HL-60/S4 treated with phorbol 12-myristate 13-acetate at 8.2 ng/mL for 4 days and 3 days (cell line): ENCODE results near the gene MCEMP1.
"Not testable (repeated sequence)": the region's sequence is repeated elsewhere in the genome, so short reads cannot be mapped to it uniquely, and the experiment has no call there.

Source experiments
- in situ Hi-C: fragments of 300-500 bp; cut with MboI; formaldehyde crosslinking; loops from 2 replicates; pipeline ENCODE4 v1.15.0; 2022; ENCODE audit warnings: low sequenced_read_pairs

MCEMP1 gene

DNA sequence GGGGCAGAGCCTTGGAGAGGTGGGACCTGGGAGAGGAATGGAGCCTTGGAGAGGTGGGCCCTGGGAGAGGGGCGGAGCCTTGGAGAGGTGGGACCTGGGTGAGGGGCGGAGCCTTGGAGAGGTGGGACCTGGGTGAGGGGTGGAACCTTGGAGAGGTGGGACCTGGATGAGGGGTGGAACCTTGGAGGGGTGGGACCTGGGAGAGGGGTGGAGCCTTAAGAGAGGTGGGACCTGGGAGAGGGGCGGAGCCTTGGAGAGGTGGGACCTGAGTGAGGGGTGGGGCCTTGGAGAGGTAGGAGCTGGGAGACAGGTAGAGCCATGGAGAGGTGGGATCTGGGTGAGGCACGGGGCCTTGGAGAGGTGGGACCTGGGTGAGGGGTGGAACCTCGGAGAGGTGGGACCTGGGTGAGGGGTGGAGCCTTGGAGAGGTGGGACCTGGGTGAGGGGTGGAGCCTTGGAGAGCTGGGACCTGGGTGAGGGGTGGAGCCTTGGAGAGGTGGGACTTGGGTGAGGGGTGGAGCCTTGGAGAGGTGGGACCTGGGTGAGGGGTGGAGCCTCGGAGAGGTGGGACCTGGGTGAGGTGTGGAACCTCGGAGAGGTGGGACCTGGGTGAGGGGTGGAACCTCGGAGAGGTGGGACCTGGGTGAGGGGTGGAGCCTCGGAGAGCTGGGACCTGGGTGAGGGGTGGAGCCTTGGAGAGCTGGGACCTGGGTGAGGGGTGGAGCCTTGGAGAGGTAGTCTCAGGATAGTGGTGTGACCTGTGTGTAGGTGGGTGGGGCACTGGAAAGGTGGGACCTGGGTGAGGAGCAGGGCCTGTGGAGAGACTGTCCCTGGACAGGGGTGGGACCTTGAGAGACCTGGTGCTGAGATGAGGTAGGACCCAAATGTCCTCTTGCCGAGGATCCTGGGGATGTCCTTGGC is 33.0 kb upstream of the MCEMP1 start:
- in situ Hi-C loops, result not testable (repeated sequence)

DNA sequence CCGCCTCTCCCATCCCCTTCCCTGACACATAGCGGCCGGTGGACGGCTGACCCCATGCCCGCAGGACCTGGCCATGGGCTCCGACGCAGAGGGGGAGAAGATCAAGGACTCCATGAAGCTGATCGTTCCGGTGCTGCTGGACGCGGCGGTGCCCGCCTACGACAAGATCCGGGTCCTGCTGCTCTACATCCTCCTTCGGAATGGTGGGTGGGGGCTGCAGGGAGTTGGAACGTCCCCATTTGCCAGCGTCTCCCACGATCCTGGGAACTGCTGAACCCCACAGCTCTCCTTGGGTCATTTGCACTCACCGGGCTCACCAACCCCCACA is 32.4 kb upstream of the MCEMP1 start:
- in situ Hi-C loops, result no loop called here

DNA sequence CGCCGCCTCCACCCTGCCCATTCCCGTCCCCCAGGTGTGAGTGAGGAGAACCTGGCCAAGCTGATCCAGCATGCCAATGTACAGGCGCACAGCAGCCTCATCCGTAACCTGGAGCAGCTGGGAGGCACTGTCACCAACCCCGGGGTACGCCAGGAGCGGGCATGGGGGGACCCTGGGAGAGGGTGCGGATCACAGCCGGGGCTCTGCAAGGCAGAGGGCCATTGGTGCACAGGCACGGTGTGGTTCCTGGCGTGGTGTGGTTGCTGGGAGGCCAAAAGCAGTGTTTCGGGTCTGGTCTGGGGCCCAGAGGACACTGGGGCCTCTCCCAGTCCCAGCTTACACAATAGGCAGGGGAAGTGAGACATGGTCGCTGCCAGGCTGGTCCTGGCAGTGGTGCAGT is 31.7 kb upstream of the MCEMP1 start:
- in situ Hi-C loops, result no loop called here

DNA sequence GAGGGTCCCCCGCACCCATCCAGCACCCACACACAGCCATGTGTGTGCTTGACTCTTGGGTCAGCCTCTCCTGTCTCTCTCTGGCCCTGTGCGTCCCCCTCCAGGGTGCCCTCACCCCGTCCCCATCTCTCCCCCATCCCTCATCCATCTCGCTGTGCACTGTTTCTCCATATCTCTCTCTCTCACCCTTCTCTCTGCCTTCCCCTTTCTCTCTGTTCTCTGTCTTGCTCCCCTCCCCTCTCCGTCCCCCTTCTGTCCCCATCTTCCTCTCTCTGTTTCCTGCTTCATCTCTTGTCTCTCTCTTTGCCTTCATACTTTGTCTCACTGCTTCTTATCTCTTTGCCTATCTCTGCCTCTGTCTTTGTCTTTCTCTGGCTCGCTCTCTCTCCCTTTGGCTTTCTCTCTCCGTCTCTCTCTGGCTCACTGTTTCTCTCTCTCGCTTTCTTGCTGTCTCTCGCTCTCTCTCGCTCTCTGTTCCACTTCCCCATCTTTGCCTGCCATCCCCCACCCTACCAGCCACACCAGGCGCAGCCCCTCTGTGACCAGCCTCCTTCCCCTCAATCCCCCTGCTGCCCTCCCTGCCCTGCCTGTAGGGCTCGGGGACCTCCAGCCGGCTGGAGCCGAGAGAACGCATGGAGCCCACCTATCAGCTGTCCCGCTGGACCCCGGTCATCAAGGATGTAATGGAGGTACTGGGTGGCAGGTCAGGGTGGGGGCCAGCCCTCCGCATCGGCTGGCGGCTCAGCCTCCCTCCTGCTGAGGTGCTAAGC is 31.0 kb upstream of the MCEMP1 start:
- in situ Hi-C loops, result no loop called here

DNA sequence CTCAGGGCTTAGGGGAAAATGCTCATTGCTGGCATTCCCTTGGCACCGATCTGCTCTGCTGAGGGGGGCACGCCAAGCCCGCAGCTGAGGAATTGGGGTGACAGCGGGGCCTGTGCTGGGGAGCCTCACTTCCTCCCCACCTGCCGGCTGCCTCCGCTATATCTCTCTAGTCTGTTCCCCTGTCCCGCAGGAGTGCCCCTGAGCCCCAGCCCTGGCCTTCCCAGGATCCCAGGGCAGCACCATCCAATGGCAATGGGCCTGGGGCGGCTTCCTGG is 30.5 kb upstream of the MCEMP1 start:
- in situ Hi-C loops, result no loop called here

DNA sequence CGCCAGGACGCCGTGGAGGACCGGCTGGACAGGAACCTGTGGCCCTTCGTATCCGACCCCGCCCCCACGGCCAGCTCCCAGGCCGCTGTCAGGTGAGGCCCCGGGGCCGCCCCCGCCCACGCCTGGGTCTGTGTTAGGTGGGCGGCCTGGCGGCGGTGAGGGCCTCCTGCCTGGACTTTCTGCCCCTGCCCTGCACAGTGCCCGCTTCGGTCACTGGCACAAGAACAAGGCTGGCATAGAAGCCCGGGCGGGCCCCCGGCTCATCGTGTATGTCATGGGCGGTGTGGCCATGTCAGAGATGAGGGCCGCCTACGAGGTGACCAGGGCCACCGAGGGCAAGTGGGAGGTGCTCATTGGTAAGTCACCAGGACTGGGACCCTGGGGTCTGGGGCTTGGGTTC is 29.7 kb upstream of the MCEMP1 start:
- in situ Hi-C loops, result no loop called here

DNA sequence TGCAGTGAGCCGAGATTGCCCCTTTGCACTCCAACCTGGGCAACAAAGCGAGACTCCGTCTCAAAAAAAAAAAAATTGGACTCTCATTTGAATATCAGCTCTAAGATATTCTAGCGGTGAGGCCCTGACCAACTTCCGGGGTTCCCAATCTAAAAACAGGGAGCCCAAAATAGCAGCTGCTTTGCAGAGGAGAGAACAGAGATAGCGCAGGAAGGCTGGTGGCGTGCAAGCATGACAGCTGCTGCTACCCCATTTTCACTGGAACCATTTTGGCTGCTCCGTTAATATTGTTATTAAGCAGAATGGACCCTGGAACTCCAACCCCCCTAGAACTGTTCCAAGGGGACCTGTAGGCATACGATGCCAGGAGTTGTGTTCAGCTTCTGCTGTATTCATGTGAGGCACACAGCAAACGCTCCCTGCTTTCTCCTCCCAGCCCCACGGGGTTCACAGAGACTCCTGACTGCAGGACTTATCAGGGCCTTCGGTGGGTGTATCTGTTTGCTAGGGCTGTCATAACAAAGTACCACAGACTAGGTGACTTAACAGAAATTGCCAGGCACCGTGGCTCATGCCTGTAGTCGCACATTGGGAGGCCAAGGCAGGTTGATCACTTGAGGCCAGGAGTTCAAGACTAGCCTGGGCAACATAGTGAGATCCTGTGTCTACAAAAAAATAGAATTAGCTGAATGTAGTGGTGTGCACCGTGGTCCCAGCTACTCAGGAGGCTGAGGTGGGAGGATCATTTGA is 28.4 kb upstream of the MCEMP1 start:
- in situ Hi-C loops, result no loop called here

DNA sequence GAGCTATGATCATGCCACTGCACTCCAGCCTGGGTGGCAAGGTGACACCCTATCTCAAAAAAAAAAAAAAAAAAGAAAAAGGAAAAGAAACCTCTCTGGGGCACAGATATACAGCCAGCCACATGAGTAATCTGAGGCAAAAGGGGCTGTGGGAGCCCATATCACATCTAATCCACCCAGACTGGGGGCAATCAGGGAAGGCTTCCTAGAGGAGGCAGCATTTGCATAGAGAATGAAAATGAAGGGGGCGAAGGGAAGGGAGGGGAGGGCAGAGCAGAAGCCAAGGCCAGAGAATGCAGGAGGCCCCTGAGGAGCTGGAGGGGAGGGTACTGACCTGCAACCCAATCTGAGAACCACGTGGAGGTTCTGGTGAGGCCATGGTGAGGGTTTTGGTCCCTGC is 26.7 kb upstream of the MCEMP1 start:
- in situ Hi-C loops, result no loop called here

DNA sequence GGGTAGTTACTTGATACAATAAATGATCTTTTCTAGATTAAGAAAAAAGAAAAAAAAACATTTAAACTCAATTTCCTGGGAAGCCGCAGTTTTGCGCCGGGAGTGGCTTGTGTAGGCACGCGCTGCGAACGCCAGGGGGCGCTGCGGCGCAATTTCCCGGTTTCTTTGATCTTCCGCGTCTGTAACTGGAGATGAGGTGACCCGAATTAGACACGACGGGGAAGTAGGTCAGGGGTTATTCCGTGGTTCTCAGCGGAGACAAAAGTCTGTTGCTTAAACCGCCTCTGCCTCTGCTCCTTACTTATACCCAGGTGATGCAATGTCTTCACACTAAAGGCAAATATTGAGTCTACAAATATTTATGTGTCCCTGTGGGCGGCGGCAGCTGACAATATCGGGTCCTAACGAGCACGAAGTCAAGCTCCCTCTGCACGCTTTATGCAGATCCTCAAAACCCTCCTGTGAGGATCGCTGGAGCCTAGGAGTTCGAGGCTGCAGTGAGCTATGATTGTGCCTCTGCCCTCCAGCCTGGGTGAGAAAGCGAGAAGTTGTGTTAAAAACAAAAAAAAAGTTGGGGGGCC is 24.7 kb upstream of the MCEMP1 start:
- in situ Hi-C loops, result no loop called here

DNA sequence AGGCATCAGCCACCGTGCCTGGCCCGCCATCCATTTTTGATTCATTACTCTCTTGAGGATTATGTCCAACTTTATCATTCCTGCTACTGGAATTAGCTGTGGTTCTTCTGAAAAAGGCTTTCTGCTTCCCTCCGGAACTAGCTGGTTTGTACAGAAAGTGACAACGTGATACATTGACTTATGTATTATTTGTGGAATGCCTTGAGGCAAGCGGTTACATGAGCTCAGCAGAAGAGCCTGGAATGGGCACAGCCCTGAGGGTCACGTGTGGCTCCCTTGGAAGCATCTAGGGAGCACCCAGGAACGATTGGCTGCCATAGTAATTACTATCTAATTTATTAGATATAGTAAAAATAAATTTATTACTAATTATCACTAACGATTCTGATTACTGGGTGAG is 22.5 kb upstream of the MCEMP1 start:
- in situ Hi-C loops, result no loop called here

DNA sequence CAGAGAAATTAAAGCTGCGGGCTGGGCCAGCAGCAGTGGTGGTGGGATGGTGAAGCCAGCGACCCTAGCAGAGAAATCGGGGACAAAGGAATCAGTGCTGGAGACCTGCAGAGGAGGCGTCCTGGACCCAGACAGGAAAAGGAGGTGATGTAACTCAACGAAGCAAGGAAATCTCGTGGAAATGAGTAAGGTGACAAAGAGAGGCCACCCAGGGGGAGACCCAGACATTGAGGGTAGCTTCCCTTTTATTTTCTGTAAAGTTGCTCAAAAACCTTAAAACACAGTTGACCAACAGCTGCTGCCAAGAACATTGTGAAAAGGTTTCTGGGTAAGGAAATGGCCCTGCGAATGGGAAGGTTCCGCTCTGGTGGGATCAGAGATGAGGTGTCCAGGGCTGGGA is 21.3 kb upstream of the MCEMP1 start:
- in situ Hi-C loops, result no loop called here

DNA sequence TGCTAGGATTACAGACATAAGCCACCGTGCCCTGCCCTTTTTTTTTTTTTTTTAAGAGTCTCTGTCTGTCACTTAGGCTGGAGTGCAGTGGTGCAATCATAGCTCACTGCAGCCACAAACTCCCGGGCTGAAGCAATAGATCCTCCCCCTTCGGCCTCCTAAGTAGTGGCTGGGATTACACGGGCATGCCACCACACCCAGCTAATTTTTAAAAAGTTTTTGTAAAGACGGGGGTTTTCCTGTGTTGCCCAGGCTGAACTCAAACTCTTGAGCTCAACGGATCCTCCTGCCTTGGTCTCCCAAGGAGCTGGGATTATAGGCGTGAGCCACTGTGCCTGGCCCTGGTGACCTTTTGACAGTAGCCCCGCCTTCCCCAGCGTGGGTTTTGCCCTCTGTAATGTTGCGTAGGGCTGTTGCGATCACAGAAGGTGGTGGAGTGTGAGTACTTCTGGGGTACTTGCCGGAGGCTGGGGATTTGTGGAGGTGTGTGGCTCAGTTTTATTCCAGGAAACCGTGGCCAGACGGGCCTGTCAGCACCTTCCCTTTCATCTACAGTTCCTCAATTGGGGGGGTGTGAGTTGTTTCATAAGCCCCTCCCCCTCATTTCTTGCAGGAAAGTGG is 19.6 kb upstream of the MCEMP1 start:
- in situ Hi-C loops, result no loop called here

DNA sequence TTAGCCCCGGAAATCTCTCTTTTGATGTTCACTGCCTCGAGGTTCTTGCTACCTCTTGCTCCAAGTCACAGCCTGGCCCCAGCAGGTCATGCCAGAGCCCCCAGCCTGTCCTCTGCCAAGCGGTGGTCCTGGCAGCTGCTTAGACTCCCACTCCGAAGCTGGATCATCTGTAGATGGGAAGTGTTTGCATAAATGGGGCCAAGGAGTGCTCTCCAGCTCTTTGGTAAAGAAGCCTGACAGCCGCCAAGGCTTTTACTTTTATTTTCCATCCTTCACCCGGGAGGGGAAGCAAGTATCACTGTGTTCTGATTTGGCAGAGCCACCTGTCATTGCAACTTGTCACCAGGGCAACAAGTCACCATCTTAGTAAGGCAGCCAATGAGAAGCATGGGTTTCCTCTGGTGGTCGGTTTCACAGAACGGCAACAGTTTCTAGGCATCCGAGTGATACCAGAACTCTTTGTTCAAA is 18.6 kb upstream of the MCEMP1 start:
- in situ Hi-C loops, result no loop called here

DNA sequence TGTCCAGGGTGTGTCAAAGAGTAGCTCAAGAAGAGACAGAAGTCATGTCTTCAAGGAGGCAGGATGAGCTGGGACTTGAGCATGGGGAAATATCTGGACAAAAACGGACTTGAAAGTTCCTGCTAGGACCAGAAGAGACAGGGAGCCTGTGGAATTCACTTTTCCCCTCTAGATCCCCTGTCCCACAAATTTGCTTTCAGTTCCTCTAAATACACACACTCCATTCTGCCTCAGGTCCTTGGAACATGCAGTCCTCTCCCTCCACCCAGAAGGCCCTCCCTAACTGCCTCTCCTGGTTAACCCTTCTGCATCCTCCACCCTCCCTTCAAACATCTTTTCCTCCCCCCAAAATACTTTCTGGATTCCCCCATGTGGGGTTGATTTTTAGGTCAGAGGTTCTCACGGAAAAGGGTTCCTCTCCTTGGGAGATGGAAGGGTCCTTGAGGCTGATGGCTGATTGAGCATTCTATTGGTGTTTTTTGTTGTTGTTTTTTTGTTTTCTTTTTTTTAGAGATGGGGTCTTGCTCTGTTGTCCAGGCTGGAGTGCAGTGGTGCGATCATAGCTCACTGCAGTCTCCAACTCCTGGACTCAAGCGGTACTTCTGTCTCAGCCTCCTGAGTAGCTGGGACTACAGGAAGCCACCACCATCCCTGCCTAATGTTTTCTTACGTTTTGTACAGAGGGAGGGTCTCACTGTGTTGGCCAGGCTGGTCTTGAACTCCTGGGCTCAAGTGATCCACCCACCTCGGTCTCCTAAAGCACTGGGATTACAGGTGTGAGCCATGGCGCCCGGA is 14.9 kb upstream of the MCEMP1 start:
- in situ Hi-C loops, result no loop called here

DNA sequence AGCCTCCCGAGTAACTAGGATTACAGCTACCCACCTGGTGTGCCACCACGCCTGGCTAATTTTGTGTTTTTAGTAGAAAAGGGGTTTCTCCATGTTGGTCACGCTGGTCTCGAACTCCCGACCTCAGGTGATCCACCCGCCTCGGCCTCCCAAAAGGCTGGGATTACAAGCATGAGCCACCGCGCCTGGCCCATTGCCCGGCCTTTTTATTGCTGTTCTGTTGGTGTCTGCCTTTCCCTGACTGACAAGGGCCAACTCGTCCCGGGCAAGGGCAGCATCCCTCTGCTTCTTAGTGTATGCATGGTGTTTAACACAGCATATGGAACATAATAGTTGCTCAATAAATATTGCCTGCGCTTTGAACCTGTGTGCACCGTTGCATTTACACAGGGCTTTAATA is 14.2 kb upstream of the MCEMP1 start:
- in situ Hi-C loops, result no loop called here

DNA sequence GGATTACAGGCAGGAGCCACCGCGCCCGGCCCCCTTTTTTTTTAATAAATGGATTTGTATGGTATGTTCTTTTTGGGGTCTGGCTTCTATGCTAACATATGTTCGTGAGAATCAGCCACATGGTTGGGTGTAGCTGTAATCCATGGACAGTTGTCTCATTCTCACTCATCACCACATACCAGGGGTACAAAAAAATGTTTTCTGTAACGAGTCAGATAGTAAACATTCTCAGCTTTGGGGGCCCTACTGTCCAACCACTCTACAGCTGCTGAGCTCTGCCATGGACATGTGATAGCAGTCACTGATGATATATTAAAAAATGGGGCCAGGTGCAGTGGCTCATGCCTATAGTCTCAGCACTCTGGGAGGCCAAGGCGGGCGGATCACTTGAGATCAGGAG is 13.2 kb upstream of the MCEMP1 start:
- in situ Hi-C loops, result no loop called here

DNA sequence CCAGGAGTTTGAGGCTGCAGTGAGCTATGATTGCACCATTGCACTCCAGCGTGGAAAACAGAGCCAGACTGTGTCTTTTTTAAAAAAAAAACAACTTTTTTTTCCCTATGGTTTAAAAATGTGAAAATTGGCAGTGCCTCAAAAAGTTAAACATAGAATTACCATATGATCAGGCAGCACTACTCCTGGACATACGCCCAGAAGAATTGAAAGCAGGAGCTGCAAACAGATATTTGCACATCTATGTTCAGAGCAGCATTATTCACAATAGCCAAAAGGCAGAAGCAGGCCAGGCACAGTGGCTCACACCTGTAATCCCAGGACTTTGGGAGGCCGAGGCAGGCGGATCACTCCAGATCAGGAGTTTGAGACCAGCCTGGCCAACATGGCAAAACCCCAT is 11.8 kb upstream of the MCEMP1 start:
- in situ Hi-C loops, result no loop called here

DNA sequence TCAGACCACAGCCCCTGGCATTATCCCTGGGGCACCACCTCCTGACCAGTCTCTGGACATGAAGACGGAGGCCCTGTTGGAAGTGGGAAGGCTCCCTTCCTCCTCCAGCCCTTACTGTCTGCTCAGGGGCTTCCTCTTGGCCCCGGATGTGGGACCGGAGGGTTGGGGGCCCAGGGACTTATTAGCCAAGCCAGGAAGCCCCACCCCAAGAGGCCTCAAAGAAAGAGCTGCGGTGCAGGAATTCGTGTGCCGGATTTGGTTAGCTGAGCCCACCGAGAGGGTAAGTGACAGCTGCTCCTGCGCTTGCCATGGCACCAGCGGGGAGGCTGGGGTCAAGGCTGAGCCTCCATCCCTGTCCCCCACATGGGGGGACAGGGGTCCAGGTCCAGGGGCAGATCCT is 8.0 kb upstream of the MCEMP1 start, which contains the start of gene RETN:
RETN (plus strand) TSS at position 208 of the 400 bp plus-strand sequence. CDS start 278 bp downstream, outside the sequence.
- in situ Hi-C loops, result no loop called here

DNA sequence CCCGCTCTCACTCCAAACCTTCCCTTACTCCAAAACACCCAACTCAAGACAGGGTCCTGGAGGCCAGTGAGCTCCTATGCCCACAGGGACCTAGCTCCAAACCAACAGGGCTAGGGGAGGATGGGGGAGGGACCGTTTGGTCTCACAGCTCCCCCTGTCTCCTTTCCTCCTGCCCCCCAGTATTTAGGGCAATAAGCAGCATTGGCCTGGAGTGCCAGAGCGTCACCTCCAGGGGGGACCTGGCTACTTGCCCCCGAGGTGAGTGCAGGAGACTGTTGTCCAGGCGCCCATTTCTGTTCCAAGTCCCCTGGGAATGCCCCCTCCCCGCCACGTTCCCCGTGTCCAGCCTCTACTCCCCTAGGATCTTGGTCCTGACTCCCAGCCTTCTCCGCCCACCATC is 7.2 kb upstream of the MCEMP1 start:
- in situ Hi-C loops, result no loop called here

DNA sequence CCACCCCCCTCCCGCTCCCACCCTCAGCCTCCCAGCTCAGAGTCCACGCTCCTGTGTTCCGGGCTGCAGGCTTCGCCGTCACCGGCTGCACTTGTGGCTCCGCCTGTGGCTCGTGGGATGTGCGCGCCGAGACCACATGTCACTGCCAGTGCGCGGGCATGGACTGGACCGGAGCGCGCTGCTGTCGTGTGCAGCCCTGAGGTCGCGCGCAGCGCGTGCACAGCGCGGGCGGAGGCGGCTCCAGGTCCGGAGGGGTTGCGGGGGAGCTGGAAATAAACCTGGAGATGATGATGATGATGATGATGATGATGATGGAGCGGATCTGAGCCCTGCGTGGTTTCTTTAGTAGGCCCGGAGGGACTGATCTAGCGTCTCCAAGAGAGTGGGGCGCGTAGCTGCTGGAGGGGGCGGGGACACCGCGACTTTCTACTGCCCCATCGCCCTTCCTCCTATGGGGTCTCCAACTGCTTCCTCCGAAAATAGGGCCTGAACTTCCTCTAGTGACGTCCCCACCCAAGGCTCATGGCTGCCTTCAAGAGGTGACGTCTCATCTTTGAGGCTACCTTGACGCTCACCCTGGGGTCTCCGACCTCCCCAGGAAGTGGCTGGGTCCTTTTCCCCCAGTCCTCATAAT is 6.6 kb upstream of the MCEMP1 start:
- in situ Hi-C loops, result no loop called here
